LNCAP (cell line): Measurements from ENCODE around the gene SH3RF2.

Experiments
- CTCF ChIP-seq: fragments of 450-650 bp; IDR thresholded peaks from 2 replicates; pipeline ENCODE4 v1.5.1; 2017; ENCODE audit warnings: mild to moderate bottlenecking

SH3RF2 gene

GRCh38 chr5:145999208-145999607 lies 62.8 kb downstream of the SH3RF2 start:
- no peak for TF ChIP-seq CTCF

GRCh38 chr5:146000072-146000471 lies 63.7 kb downstream of the SH3RF2 start:
- TF ChIP-seq CTCF = no peak

GRCh38 chr5:146001544-146002190 lies 65.3 kb downstream of the SH3RF2 start:
- no peak for TF ChIP-seq CTCF

GRCh38 chr5:146002491-146002890 lies 66.1 kb downstream of the SH3RF2 start:
- TF ChIP-seq CTCF = no peak

GRCh38 chr5:146003852-146004251 lies 67.5 kb downstream of the SH3RF2 start:
- no peak for TF ChIP-seq CTCF

GRCh38 chr5:146005264-146005663 lies 68.9 kb downstream of the SH3RF2 start:
- TF ChIP-seq CTCF = no peak

- TF ChIP-seq CTCF = no peak
Observed at GRCh38 chr5:146005723-146006122, 69.3 kb downstream of the SH3RF2 start.
